Heart right ventricle (tissue), 16 donors: ENCODE measurements around the gene ANKRD24. TPM values are rescaled to one million over a fixed set of nuclear protein-coding genes. Genes with fewer than 3 reads are reported as not detected.
A peak's percentile ranks its signal among the peaks of the same experiment; 100 is the strongest.

Experiments
- ATAC-seq, 8 donors: fragments of 200-7000 bp; cut with Tn5 transposase; one replicate each; pipeline ENCODE4 v1.9.1; 2020; ENCODE audit warnings: mild to moderate bottlenecking in 8 of 8, moderate library complexity in 8 of 8, moderate number of reproducible peaks in 1 of 8
- DNase-seq, 2 donors: peaks; one replicate each; pipeline ENCODE4 v3.0.0-alpha.2; 2020
- H3K27ac ChIP-seq, 10 donors: fragments of 200-600 bp; sonication (generic) in 2 of 10; one replicate each; pipeline versions ENCODE4 v1.5.0 to v1.8.0; 2020 to 2022; ENCODE audit warnings: mild to moderate bottlenecking in 3 of 10
- H3K27me3 ChIP-seq, 7 donors: fragments of 200-600 bp; one replicate each; pipeline ENCODE4 v1.8.0; 2021 to 2022; ENCODE audit warnings: mild to moderate bottlenecking in 2 of 7
- H3K36me3 ChIP-seq, 9 donors: fragments of 200-600 bp; sonication (generic) in 1 of 9; one replicate each; pipeline versions ENCODE4 v1.5.0 to v1.8.0; 2020 to 2022; ENCODE audit warnings: mild to moderate bottlenecking in 2 of 9
- H3K4me1 ChIP-seq, 9 donors: fragments of 200-600 bp; sonication (generic) in 1 of 9; one replicate each; pipeline versions ENCODE4 v1.5.0 to v1.8.0; 2020 to 2022; ENCODE audit warnings: mild to moderate bottlenecking in 4 of 9
- H3K4me3 ChIP-seq, 10 donors: fragments of 200-600 bp; sonication (generic) in 2 of 10; one replicate each; pipeline versions ENCODE4 v1.5.0 to v1.8.0; 2020 to 2022; ENCODE audit warnings: mild to moderate bottlenecking in 7 of 10, moderate library complexity in 2 of 10
- H3K9me3 ChIP-seq, 11 donors: fragments of 200-600 bp in 10 of 11; sonication (generic) in 2 of 11; one replicate each; pipeline versions ENCODE4 v1.5.0 to v1.8.0; 2013 to 2022; ENCODE audit warnings: mild to moderate bottlenecking in 2 of 11, control low read depth in 1 of 11, moderate library complexity in 1 of 11
- CTCF ChIP-seq, 9 donors: fragments of 200-600 bp; sonication (generic) in 2 of 9; IDR thresholded peaks; one replicate each; pipeline versions ENCODE4 v1.5.0 to v1.8.0; 2021 to 2022; ENCODE audit warnings: antibody characterized with exemption in 9 of 9, mild to moderate bottlenecking in 5 of 9, moderate library complexity in 1 of 9
- WGBS, 2 donors: extraction: QIAGEN DNeasy Blood & Tissue Kit; methylation state at CpG; one replicate each; pipeline ENCODE4 v1.1.7; 2013; ENCODE audit warnings: inconsistent platforms in 1 of 2; 5-methylcytosine and 5-hydroxymethylcytosine counted together
- intact Hi-C, 10 donors: fragments of 100-400 bp; cut with DNase I; formaldehyde crosslinking; loops; one replicate each; pipeline versions ENCODE4 v1.11.1 to v1.14.2; 2022
- polyA plus RNA-seq, 2 donors: library from polyadenylated mRNA; stranded (reverse); fragments of 200-250 nt; gene quantifications; one replicate each; pipeline ENCODE4 v1.2.3, GENCODE V29; 2013
- total RNA-seq, 10 donors: library from RNA; stranded (reverse); fragmentation: NEBNext Ultra II Directional in 3 of 10; extraction: Animal tissue kit (Norgen Biotek cat#: 25700) in 3 of 10; gene quantifications; one replicate each; pipeline versions ENCODE4 v1.2.1 to v1.2.4, GENCODE V29; 2021 to 2023
- donor health status: Arrhythmogenic right ventricular cardiomyopathy.
- donor health status: ischemic (EF 13 %, LVEDD 7.1; RV severe dilation, severe dysfunction).
- donor health status: healthy with polysubstance abuse.
- donor health status: DM: no; HTN: yes; CAD: no.
- donor health status: DM: no; HTN: no; CAD: no.
- donor health status: ischemic (EF 25% LVEDD 6.9; RV normal size, moderate dysfunction).
- donor health status: ischemic (EF 25% LVEDD 5.7; RV mildly dilated, moderate dysfunction).
- donor health status: healthy.
- donor health status: DM: yes; HTN: yes; CAD: no.
- donor health status: Ischemic cardiomyopathy.
- donor health status: ischemic (EF 35%, LVEDD 5.7; RV mildly dilated, moderate dysfunction).
- donor health status: nonischemic (EF 11% LVEDD 7.7; RV severe dilation, severe dysfunction).
- donor health status: DM: yes; HTN: yes; CAD: no.
- donor health status: PGD.
- donor health status: ischemic (EF 29% LVEDD 5.4; RV normal size, mild dysfunction).
- donor health status: nonischemic (EF 23%, LVEDD 6.1; RV moderate dilation, normal function).

The ANKRD24 gene
- total and polyA plus RNA-seq, 12 donors: 0.12 to 1.0 (median 0.29) TPM

- peaks cover 22 to 67% (median 65%) of the 10 kb centered on the region in 7 donors for H3K27me3 ChIP-seq
- H3K27ac ChIP-seq: no peak overlapping the region
- DNase-seq: no peak
- ATAC-seq: no peak
- intact Hi-C loops: no loop called here
- peaks cover 0 to 9% (median 3%) of the 10 kb centered on the region in 9 donors for H3K4me1 ChIP-seq
- 19 to 20% methylated on average over 44 to 63 of the region's 70 CpGs for WGBS, 2 donors
- no peaks in the 10 kb centered on the region for H3K36me3 ChIP-seq
- H3K9me3 ChIP-seq: no peaks in the 10 kb centered on the region
- TF ChIP-seq CTCF (IDR thresholded peaks at IDR 0.05): no peak
- H3K4me3 ChIP-seq: peak overlapping the region in 2 of 10 donors; percentile 8 to 10
Measured at GRCh38 chr19:4197625-4198466, 15.4 kb downstream of the ANKRD24 start.

- Histone ChIP-seq H3K27me3 (peaks cover 22 to 63% (median 58%) of the 10 kb centered on the region in 7 donors), H3K27ac (no peak overlapping the region), H3K36me3 (no peaks in the 10 kb centered on the region), H3K9me3 (no peaks in the 10 kb centered on the region), H3K4me1 (peaks cover 0 to 9% (median 3%) of the 10 kb centered on the region in 9 donors), H3K4me3 (peak overlapping the region in 2 of 10 donors; percentile 8 to 10)
- intact Hi-C loops: no loop called here
- no peak for ATAC-seq
- no peak for DNase-seq
- no peak for TF ChIP-seq CTCF (IDR thresholded peaks at IDR 0.05)
- 5 to 8% methylated on average over 24 to 28 of the region's 28 CpGs for WGBS, 2 donors
Measured at GRCh38 chr19:4198467-4199126, 16.1 kb downstream of the ANKRD24 start.

DNA sequence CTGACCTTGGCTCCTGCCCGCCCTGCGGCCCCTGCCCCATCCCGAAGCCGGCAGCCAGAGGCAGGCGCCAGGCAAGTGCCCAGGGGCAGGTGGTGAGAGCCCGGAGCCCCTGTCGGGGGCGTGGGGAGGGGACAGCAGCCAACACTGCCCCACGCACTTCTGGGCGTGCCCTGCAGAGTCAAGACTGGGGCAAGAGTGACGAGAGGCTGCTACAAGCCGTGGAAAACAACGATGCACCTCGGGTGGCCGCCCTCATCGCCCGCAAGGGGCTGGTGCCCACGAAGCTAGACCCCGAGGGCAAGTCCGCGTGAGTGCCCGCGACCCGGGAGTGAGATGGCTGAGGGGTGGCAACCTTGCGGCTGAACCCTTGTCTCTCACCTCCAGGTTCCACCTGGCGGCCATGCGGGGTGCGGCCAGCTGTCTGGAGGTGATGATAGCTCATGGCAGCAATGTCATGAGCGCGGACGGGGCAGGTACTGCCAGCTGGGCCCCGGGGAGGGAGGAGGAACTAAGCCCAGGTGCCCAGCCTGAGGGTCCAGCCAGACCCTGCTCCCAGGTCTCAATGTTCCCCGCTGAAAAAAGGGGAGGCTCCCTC is 17.3 kb downstream of the ANKRD24 start:
- no peak for TF ChIP-seq CTCF (IDR thresholded peaks at IDR 0.05)
- no peaks in the 10 kb centered on the region for H3K9me3 ChIP-seq
- H3K4me1 ChIP-seq: peaks cover 0 to 10% (median 6%) of the 10 kb centered on the region in 9 donors
- no peaks in the 10 kb centered on the region for H3K36me3 ChIP-seq
- H3K27me3 ChIP-seq: peaks cover 22 to 53% (median 48%) of the 10 kb centered on the region in 7 donors
- H3K27ac ChIP-seq: no peak overlapping the region
- H3K4me3 ChIP-seq: no peak overlapping the region
- DNase-seq (no peak), ATAC-seq (no peak)
- WGBS, 2 donors: 73 to 75% methylated on average over 33 of the region's 33 CpGs
- intact Hi-C loops: loop anchor here in 7 of 10 donors (5.0 to 10.0 kb wide), 3 partner anchors 212 to 535 kb away; partner anchors contain the start of gene EEF2 (in 6 of the 7)

DNA sequence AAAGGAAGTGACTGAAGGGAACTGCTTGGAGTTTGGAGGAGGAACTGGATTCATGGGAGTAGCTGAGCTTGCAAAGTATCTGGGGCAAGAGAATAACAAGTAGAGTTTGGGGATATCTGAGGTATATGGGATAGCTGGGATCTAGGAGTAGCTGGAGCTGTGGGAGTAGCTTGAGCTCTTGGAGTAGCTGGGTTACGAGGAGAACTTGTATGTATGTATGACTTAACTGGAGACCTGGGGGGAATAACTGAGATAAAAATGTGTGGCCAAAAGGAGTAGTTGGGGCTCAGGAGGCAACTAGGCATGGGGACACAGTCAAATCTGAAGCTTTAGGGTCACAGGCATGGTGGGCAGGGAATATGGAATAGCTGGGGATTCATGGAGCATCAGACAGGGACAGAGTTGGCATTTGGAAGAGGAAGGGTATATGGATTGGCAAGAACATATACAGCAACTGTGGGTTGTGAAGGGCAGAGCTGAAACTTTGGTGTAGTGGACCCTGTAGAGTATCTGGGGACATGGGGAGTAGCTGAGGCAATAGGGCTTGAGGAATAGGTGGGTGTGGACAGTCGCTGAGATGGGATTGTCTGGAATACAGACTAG is 18.6 kb downstream of the ANKRD24 start:
- TF ChIP-seq CTCF (IDR thresholded peaks at IDR 0.05): no peak
- Histone ChIP-seq H3K4me1 (peaks cover 0 to 12% (median 7%) of the 10 kb centered on the region in 9 donors), H3K4me3 (no peak overlapping the region), H3K27ac (no peak overlapping the region), H3K9me3 (no peaks in the 10 kb centered on the region), H3K27me3 (peaks cover 22 to 41% (median 37%) of the 10 kb centered on the region in 7 donors), H3K36me3 (no peaks in the 10 kb centered on the region)
- intact Hi-C loops: loop anchor here in 7 of 10 donors (5.0 to 10.0 kb wide), 3 partner anchors 214 to 536 kb away; partner anchors contain the start of gene EEF2 (in 6 of the 7)
- WGBS, 2 donors: 83 to 85% methylated on average over 2 of the region's 2 CpGs
- no peak for DNase-seq
- ATAC-seq: no peak
